Measurements from ENCODE around the gene MCTS1. TPM values are rescaled to one million over a fixed set of nuclear protein-coding genes. Genes with fewer than 3 reads are reported as not detected.

MCTS1 gene
- total RNA-seq, 1 donor from 2014 or later, result 36.7 TPM

DNA sequence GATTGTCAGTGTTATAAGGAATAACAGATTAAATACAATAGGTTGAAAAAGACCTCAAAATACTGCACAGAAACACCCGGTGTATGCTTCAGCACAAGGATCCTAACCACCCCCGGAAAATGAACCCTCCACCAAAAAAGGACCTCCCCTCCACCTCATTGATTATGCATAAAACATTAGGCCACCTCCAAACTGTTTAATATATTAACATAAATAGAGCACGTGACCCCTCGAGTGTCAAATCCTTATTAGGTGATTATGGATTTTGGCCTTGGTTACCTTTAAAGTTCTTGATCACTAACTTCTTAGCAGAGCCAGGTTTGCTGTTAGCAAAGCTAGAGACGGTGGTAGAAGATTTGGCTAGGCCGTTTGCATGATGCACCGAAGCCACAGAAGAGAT, 44.1 kb upstream of the MCTS1 start:
- peak overlapping the region; percentile 97 for H3K9ac ChIP-seq (ENCODE audit: low read length)
- no peak overlapping the region for H2AFZ ChIP-seq (ENCODE audit: low read depth, low read length)
- Mint-ChIP-seq H3K27me3 (ENCODE audit: low read depth, unreplicated experiment) (no peaks in the 10 kb centered on the region), H3K36me3 (ENCODE audit: low read depth, unreplicated experiment) (no peaks in the 10 kb centered on the region), H3K27ac (ENCODE audit: unreplicated experiment) (no peak overlapping the region), H3K9me3 (ENCODE audit: unreplicated experiment) (no peaks in the 10 kb centered on the region), H3K4me1 (ENCODE audit: low read depth, unreplicated experiment) (peaks cover 14% of the 10 kb centered on the region), H3K4me3 (ENCODE audit: unreplicated experiment) (peak overlapping the region; percentile 89)
- H3K27me3 ChIP-seq (ENCODE audit: insufficient read depth, low read length), result no peaks in the 10 kb centered on the region
- TF ChIP-seq CTCF (IDR thresholded peaks at IDR 0.05; ENCODE audit: insufficient read depth, low read depth, low read length) (no peak), EZH2 (IDR thresholded peaks at IDR 0.05; ENCODE audit: insufficient read depth, low read length) (no peak)
- H3K27ac ChIP-seq (ENCODE audit: low read depth, low read length), result peak overlapping the region; percentile 95
- DNase-seq (ENCODE audit: low read depth) (no peak), FAIRE-seq (no peak)
- peak overlapping the region; percentile 86 for H3K4me3 ChIP-seq (ENCODE audit: insufficient read depth, low read depth, low read length)
- no peaks in the 10 kb centered on the region for H3K4me1 ChIP-seq (ENCODE audit: insufficient read depth, low read length)
- H3K36me3 ChIP-seq (ENCODE audit: insufficient read depth, low read length), result peaks cover 11% of the 10 kb centered on the region
- no peaks in the 10 kb centered on the region for H4K20me1 ChIP-seq (ENCODE audit: insufficient read depth, low read length)
- H3K9me3 ChIP-seq (ENCODE audit: insufficient read depth, low read depth, low read length), result no peaks in the 10 kb centered on the region
- peaks cover 56% of the 10 kb centered on the region for H3K79me2 ChIP-seq (ENCODE audit: insufficient read depth, low read length)
- peak overlapping the region; percentile 93 for H3K4me2 ChIP-seq (ENCODE audit: low read length)

DNA sequence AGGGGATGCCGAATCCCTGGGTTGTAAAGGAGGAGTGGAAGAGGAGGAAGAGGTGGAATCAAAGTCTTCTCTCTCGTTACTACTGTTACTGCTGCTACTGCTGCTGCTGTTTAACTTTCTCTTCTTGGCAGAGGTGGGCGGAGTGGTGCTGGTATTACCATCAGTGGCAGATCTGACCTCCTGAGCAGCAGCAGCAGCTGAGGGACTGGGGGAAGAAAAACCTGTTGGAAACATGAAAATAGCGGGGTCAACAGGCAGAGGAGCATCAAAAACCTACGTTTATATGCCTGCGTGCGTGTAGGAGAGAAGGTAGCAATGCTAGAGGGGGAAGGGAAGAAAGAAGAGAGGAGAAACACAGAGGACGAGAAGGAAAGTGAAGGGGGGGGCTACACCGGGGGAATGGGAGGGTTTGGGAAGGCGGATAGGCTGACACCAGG, 43.5 kb upstream of the MCTS1 start:
- H4K20me1 ChIP-seq (ENCODE audit: insufficient read depth, low read length), result no peaks in the 10 kb centered on the region
- H3K27me3 ChIP-seq (ENCODE audit: insufficient read depth, low read length), result no peaks in the 10 kb centered on the region
- H3K9me3 Mint-ChIP-seq (ENCODE audit: unreplicated experiment), result no peaks in the 10 kb centered on the region
- H3K79me2 ChIP-seq (ENCODE audit: insufficient read depth, low read length), result peaks cover 50% of the 10 kb centered on the region
- H3K27ac Mint-ChIP-seq (ENCODE audit: unreplicated experiment), result peak overlapping the region; percentile 93
- H3K27ac ChIP-seq (ENCODE audit: low read depth, low read length), result peak overlapping the region; percentile 95
- peak overlapping the region; percentile 89 for H3K4me3 Mint-ChIP-seq (ENCODE audit: unreplicated experiment)
- H3K9ac ChIP-seq (ENCODE audit: low read length), result peak overlapping the region; percentile 97
- DNase-seq (ENCODE audit: low read depth) (peak; percentile 22), FAIRE-seq (no peak)
- peak overlapping the region; percentile 93 for H3K4me2 ChIP-seq (ENCODE audit: low read length)
- no peak overlapping the region for H2AFZ ChIP-seq (ENCODE audit: low read depth, low read length)
- no peaks in the 10 kb centered on the region for H3K36me3 Mint-ChIP-seq (ENCODE audit: low read depth, unreplicated experiment)
- no peaks in the 10 kb centered on the region for H3K27me3 Mint-ChIP-seq (ENCODE audit: low read depth, unreplicated experiment)
- peaks cover 12% of the 10 kb centered on the region for H3K4me1 Mint-ChIP-seq (ENCODE audit: low read depth, unreplicated experiment)
- no peaks in the 10 kb centered on the region for H3K9me3 ChIP-seq (ENCODE audit: insufficient read depth, low read depth, low read length)
- peaks cover 11% of the 10 kb centered on the region for H3K36me3 ChIP-seq (ENCODE audit: insufficient read depth, low read length)
- H3K4me3 ChIP-seq (ENCODE audit: insufficient read depth, low read depth, low read length), result peak overlapping the region; percentile 86
- no peaks in the 10 kb centered on the region for H3K4me1 ChIP-seq (ENCODE audit: insufficient read depth, low read length)
- TF ChIP-seq EZH2 (IDR thresholded peaks at IDR 0.05; ENCODE audit: insufficient read depth, low read length) (no peak), CTCF (IDR thresholded peaks at IDR 0.05; ENCODE audit: insufficient read depth, low read depth, low read length) (no peak)

DNA sequence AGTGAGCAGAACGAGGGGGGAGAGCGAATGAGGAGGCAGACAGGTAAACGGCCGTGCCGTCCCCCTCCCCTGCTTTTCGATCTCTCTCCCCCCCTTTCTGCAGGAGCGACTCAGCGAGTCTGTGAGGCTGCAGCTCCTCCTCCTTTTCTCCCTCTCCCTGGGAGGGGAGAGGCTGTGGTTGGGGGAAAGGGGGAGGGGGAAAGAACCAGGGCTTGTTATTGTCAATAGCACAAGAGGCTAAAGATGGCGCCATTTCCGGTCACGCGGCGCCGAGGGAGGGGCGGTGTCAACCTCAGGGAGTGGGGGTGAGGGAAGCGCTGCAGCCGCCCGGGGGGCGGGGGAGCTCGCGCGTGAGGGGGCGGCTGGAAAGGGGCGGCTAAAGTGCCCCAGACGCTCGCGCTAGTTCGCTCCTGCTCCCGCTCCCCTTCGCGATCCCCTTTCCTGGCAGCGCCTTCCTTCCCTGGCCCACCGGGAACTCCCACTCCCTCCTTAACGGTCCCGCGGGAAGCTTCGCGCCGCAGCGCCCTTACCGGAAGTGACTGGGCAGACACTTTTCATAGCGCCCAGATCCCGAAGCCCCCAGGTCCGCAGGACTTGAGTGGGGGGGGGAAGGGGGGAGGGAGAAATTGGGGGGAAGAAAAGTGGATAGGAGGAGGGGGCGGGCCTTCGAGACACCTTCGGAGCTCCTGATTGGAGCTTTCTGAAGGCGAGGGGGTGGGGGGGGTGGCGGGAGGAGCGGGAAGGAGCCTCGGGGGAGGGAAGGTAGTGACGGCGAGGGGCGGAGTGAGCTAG, 42.9 kb upstream of the MCTS1 start, which contains the start of gene CUL4B:
TSS of gene CUL4B (minus strand) at position 121 of the 792 bp plus-strand sequence. CDS start 324 bp downstream, outside the sequence.
- no peaks in the 10 kb centered on the region for H4K20me1 ChIP-seq (ENCODE audit: insufficient read depth, low read length)
- Mint-ChIP-seq H3K4me3 (ENCODE audit: unreplicated experiment) (peak within 1 kb of the TSS; percentile 90), H3K27me3 (ENCODE audit: low read depth, unreplicated experiment) (no peaks in the 10 kb centered on the region), H3K4me1 (ENCODE audit: low read depth, unreplicated experiment) (peaks cover 12% of the 10 kb centered on the region), H3K27ac (ENCODE audit: unreplicated experiment) (peak within 1 kb of the TSS; percentile 93), H3K9me3 (ENCODE audit: unreplicated experiment) (no peaks in the 10 kb centered on the region), H3K36me3 (ENCODE audit: low read depth, unreplicated experiment) (no peaks in the 10 kb centered on the region)
- H3K79me2 ChIP-seq (ENCODE audit: insufficient read depth, low read length), result peaks cover 46% of the 10 kb centered on the region
- TF ChIP-seq EZH2 (IDR thresholded peaks at IDR 0.05; ENCODE audit: insufficient read depth, low read length), result no peak
- no peak for TF ChIP-seq CTCF (IDR thresholded peaks at IDR 0.05; ENCODE audit: insufficient read depth, low read depth, low read length)
- peak within 1 kb of the TSS; percentile 97 for H3K4me2 ChIP-seq (ENCODE audit: low read length)
- peak within 1 kb of the TSS; percentile 95 for H3K27ac ChIP-seq (ENCODE audit: low read depth, low read length)
- H3K4me3 ChIP-seq (ENCODE audit: insufficient read depth, low read depth, low read length), result peak within 1 kb of the TSS; percentile 88
- H3K9me3 ChIP-seq (ENCODE audit: insufficient read depth, low read depth, low read length), result no peaks in the 10 kb centered on the region
- no peaks in the 10 kb centered on the region for H3K27me3 ChIP-seq (ENCODE audit: insufficient read depth, low read length)
- peak within 1 kb of the TSS; percentile 66 for H2AFZ ChIP-seq (ENCODE audit: low read depth, low read length)
- H3K9ac ChIP-seq (ENCODE audit: low read length), result peak within 1 kb of the TSS; percentile 97
- peak; percentile 91 for DNase-seq (ENCODE audit: low read depth)
- peaks cover 9% of the 10 kb centered on the region for H3K36me3 ChIP-seq (ENCODE audit: insufficient read depth, low read length)
- no peak for FAIRE-seq
- H3K4me1 ChIP-seq (ENCODE audit: insufficient read depth, low read length), result no peaks in the 10 kb centered on the region
